Left hindlimb (tissue), 1 donor: ENCODE results near the gene MDM1.

ENCODE experiments used
- DNase-seq: peaks from one replicate; pipeline ENCODE4 v3.0.0-alpha.2; 2018

Gene MDM1

DNA sequence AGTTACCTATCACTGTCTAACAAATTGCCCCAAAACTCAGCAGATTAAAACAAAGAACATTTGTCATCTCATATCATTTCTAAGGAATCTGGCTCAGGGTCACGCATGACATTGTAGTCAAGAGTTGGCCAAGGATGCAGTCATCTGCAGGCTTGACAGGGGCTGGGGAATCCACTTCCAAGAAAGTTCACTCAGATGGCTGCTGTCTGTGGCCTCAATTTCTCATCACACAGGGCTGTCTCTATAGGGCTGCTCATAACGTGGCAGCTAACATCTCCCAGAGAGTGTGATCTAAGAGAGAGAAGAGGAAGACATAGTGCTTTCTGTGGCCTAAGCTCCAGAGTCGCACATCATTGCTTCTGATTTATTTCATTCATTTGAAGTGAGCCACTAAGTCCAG lies 61.8 kb downstream of the MDM1 start:
- DNase-seq = no peak

- no peak for DNase-seq
These were observed 62.4 kb downstream of the MDM1 start for GRCh38 chr12:68269779-68270178.

DNA sequence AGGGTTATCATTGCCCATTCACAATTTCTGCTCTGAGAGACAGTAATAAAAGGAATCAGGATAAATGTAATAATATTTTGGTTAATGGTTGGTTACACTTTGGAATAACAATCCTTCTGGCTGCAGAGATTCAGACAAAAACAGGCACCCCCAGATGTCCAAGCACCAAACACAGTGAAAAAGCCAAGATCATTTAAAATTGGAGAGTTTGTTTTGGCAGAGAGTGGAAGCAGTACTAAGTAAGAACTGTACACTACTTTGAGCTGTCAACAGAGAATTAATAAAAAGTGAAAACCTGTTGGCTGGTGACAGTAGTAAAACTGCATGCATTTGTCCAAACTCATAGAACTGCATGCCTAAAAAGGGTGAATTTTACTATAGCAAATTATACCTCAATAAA lies 63.2 kb downstream of the MDM1 start:
- DNase-seq = no peak

DNA sequence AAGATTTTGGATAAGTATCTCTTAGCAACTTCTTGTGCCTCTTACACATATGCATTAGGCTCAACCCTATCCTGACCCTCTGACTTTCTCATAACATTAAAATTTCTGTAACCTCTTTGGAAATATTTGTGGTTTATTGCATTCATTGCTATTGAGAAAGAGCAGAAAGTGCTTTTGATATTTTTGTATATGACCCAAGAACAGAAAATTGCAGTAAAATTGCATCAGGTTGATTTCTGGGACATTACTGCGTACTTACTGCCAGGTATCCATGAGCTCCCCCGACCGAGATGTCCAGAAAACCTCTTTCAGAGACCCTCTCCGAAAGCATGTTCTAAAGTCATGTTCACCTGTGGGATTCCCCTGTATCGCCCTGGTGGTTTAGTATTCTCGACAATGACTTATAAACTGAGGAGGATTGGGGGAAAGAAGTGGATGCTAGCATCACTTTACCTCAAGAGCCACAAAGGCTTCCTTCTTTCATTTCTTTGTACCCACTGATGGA lies 64.2 kb downstream of the MDM1 start:
- DNase-seq = no peak

DNA sequence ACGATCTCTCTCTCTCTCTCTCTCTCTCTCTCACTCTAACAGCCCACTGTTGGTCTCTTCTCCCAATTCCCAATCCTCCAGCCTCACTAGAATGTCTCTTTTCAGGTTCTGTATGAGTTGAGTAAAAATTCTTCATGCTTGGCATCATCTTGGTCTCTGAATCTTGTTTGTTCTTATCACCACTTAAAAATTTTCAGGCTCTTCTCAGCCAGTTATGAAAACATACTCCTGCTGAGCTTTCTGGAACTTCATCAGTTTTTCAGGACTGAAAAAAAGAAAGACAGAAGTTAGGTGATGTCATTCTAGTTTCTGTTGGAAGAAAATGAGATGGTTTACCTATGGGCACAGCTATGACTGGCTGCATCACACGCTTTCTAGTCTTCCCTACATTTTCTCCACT lies 67.3 kb downstream of the MDM1 start:
- no peak for DNase-seq

- DNase-seq = no peak
These were observed 67.9 kb downstream of the MDM1 start for GRCh38 chr12:68264158-68264855.

DNA sequence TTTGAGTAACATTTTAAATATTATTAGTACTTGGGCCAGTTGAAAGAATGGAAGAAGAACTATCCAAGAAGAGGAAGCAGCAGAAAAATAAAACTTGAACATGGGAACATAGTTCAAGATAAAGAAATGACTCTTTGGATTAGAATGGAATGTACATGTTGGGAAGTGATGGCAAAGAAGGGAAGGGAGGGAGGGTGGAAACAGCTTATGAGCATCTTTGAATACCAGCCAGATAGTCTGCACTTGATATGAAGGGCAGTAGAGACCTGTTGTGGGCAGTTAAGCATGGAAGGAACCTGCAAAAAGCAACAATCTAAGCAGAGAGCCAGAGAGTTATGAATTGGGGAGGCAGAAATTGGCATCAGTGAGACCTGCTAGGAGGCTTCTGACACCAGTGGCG lies 68.8 kb downstream of the MDM1 start:
- DNase-seq = no peak

DNA sequence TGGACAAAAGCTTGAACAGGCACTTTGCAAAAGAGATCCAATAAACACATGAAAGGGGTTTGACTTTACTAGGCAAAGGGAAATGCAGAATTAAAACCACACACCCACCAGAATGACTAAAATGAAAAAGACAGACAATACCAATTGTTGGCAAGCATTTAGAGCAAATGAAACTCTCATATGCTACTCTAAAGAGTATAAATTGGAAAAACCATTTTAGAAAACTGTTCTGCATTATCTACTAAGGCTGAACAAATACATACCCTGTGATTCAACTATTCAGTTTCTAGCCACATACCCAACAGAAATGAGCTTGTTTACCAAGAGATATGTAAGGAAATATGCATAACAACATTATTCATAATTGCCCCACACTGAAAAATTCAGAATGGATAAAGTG lies 70.3 kb downstream of the MDM1 start:
- no peak for DNase-seq

GRCh38 chr12:68260153-68260552 lies 72.0 kb downstream of the MDM1 start:
- no peak for DNase-seq

DNA sequence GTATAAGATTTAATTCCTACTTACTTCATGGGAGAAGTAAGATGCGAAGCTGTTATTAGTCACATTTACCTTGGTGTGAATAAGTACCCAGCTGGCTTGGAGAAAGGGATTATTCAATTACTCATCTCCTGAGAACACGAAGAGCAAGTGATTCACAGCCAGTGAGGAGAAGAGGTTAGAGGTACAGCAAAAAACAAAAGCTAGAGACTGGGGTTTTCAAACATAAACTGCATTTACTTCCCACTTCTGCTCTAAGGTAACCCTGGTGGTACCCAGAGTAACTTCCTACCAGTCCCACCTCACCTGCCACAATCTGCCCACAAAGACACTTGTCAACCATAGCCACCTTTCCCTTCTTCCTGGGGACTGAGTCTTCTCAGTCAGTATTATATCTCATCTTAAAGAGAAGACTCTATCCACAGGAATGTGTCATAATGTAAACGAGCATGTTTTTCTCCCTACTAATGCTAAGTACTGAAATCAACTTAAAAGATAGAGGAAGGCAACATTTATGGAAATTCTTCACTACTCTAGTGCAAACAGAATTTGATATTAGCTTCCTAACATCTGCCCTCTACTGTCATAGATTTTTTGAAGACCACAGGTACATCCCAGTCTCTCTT lies 72.7 kb downstream of the MDM1 start:
- no peak for DNase-seq

DNA sequence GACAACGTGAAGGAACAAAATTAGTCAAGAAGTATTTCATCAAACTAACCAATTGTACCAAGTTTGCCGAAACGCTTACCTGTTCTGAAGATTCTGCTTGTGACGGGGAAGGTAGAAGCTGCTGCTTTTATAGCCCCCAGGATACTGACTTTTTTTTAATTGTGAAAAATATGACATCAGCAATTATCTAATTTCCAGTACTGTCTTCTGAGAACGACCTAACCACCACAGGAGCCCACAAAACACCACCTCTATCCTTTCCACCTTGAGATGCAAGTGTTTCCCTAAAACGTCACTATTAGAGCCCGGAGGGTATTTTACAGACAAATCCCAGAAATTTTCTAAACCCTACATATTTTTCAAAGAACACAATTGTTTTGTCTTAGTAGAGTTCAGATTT lies 78.7 kb downstream of the MDM1 start, which contains the start of gene IL22:
Gene IL22 (minus strand): TSS at position 101 of the 400 bp plus-strand sequence. CDS start 156 bp downstream, outside the sequence.
- DNase-seq = no peak

DNA sequence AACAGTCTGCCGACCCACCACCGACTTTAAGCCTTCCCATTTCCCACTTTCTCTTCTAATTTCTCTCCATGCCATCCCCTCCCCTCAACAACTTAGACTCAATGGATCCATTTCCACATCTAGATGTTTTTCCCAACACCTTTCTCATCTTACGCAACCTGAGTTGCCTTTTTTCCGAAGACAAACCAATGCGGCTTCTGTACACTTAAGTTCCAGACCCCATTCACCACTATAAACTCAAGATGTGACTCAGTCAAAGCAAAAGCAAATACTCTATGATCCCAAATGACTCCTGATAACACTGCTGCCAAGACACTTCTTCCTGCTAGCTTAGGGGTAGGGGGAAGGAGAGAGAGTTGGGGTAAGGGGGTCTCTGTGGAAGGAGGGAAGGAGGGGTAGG lies 80.1 kb downstream of the MDM1 start:
- DNase-seq = no peak

GRCh38 chr12:68250454-68250853 lies 81.7 kb downstream of the MDM1 start:
- DNase-seq = no peak

GRCh38 chr12:68247785-68248184 lies 84.4 kb downstream of the MDM1 start:
- DNase-seq = no peak

- no peak for DNase-seq
These were observed 85.8 kb downstream of the MDM1 start for GRCh38 chr12:68246350-68246749.

DNA sequence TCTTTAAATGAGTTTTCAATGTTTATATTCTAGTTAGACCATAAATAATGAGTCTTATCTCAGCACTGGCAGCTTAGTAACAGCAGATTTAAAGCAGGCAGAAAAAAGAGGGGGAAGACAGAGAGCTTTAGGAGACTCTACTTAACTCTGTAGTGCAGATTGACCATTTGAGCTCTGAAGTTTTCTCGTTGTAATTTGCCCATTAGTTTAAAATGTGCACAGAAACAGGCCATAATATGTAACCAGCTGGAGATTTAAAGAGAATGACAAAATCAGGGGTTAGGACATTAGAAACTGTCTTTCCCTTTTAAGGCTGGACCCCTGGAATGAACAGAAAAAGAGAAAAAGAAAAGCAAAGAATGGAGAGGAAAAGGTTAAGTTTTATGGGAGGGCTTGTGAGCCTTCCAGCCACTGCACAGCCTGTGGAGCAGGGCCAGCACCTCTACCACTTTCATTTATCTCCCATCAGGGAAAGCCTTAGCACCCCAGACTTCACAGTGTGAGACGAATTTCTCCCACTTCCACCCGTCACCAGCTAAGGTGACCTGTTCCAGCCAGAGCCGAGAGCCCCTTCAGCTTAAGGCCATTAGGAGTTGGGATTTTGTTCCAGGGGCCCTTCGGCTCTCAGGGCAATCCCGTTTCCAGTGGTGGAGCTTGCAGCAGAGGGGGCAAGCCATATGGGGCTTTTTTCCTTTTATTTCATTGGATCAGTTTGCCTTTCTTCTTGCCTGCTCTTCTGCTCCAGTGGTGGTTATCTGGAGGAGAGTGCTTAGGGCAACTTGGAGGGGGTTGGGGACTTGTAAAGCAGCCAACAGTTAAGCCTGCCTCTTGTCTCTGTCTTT lies 86.8 kb downstream of the MDM1 start:
- DNase-seq = no peak
